ENCODE data around the gene SPART.
"Not testable (repeated sequence)": the region's sequence is repeated elsewhere in the genome, so short reads cannot be mapped to it uniquely, and the experiment has no call there.

SPART gene

GRCh38 chr13:36354842-36355623 lies 8.8 kb upstream of the SPART start:
- DNase-seq = no peak

DNA sequence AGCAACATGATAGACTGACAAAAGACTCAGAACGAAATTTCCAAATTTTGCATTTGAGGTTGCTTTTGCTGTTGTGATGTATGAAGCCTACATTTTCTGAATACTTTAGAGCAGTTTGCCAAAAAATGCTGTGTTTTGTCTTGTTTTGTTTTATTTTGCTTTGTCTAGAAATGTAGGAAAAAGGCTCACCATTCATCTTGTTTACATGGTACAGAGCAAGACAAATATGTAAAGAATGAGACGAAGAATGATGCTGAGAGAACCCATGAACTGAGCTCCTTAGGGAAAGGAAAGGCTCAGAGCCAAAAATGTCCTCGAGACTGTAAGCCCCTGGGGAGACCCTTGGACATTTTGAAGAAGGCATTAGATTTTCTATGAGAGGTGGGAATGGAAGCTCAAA lies 6.8 kb upstream of the SPART start:
- DNase-seq = no peak

GRCh38 chr13:36352350-36352749 lies 6.2 kb upstream of the SPART start:
- DNase-seq = no peak

DNA sequence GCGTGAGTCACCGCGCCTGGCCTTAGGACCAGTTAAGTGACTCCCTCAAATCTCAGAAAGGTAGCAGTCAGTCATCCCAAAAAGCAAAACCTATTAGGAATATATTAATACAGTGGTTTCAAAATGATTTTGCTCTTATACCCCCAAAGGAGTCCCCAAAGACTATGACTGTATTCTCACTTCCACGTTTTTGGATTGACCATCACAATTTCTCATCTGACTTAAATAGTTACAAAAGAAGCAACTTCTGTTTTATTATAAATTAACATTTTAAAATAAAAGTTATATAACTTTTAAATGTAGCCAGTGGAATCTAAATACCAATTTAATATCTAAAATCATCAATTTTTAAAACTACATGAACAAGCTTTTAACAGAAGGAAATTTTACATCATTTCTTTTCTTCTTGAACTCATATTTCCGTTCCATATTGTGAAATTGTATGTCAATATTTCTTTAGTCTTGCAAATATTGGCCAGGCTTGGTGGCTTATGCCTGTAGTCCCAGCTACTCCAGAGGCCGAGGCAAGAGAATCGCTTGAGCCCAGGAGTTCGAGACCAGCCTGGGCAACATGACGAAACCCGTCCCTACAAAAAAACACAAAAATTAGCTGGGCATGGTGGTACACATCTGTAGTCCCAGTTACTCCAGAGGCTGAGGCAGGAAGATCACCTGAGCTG lies 1.5 kb upstream of the SPART start:
- no peak for DNase-seq

DNA sequence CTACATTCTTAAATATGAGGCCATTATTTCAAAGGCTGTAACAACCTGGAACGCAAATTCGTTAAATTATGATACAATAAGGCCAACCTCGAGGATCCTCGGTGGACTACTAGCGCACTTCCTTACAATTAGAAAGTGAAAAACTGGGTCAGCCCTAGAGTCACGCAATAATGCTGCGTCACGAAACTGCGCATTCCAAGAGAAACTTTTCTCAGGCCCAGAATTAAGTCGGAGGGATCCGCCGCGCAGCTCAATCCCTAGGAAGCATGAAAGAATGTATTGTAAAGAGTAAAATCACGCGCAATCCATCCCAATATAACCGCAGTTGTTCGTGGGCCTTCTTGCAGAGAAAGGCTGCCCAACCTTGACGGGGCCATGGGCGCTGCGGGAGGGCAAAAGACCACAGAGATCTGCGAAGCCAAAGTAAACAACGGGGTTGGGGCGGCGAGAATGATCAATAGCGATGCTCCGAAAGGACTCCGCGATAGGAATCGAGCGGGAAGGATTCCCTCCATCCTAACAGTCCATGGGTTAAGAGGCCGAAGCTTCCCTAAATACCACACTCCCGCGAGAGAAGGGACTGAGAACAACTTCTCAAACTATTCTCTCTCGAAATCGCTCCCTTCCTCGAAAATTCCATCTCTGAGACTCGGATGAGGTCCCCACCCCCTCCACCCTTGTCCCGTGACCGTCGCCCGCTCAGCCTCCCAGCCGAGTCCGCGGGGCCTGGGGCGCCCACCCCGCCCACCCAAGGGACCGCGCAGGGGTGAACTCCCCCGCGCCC lies 564 bp downstream of the SPART start:
- DNase-seq = peak; percentile 40

- peak; percentile 4 for DNase-seq
Observed at GRCh38 chr13:36344886-36345437, 1.2 kb downstream of the SPART start.

DNA sequence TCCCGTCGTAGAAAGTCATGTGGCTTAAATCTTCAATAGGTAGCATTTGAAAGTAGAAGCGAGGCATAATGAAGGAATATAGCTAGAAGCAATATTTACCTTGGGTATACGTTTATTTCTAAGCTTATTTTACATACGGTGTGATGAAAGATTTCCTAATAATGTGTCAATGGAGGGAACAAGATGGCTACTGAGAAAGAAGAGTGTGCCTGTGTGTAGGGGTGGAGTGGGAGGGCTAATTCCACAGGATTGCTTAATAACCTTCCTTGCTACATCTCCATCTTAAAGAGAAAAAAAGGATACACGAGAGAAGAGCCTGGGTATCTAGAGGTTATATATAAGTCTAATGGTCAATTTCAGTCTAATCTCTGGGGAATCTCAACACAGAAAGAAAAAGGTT lies 2.0 kb downstream of the SPART start:
- DNase-seq = no peak

DNA sequence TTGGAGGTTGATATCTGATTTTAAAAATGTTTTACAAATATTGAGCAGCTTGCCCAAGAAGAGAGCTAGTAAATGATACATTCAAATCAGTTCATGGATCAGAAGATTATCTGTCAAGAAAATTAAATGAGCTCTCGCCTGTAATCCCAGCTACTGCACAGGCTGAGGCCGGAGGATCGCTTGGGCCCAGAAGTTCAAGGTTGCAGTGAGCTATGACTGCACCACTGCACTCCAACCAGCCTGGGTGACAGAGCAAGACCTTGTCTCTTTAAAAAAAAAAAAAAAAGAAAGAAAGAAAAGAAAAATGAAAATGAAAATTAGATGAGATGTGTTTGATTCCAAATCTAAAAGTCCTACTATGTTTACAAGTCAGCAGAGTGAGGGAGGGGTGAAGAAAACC lies 2.4 kb downstream of the SPART start:
- DNase-seq = no peak

- DNase-seq = no peak
Observed at GRCh38 chr13:36342715-36343114, 3.5 kb downstream of the SPART start.

DNA sequence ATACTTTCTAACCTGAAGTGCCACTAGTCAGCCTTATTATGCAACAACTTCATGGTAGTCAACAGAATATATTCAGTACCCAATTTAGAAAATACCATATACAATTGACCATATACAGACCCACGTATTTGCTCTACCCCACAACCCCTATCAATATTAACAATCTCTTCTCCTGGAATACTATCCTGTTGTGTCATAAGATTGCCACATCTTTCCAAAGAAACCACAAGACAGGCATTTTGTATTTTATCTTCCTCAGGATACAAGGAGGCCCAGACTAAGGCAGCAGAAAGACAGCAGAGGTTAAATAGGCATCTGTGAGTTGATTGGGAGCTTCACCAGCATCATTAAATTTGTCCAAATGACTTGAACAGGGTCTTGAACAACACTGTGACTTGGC lies 4.5 kb downstream of the SPART start:
- DNase-seq = no peak

- DNase-seq = no peak
Observed at GRCh38 chr13:36339600-36340155, 6.5 kb downstream of the SPART start.

- no peak for DNase-seq
Observed at GRCh38 chr13:36337938-36338641, 8.1 kb downstream of the SPART start.

- no peak for DNase-seq
Observed at GRCh38 chr13:36332986-36333385, 13.2 kb downstream of the SPART start.

DNA sequence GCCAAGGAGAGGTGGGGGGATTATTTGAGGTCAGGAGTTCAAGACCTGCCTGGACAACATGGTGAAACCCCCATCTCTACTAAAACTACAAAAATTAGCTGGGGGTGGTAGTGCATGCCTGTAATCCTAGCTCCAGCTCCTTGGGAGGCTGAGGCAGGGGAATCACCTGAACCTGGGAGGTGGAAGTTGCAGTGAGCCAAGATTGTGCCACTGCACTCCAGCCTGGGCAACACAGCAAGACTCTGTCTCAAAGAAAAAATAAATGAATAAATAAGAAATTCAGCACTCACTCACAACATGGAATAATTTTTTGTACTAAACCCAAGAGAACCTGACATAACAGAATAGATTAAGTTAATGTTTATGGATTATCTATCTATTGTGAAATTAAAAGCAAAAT lies 13.9 kb downstream of the SPART start:
- DNase-seq = not testable (repeated sequence)

DNA sequence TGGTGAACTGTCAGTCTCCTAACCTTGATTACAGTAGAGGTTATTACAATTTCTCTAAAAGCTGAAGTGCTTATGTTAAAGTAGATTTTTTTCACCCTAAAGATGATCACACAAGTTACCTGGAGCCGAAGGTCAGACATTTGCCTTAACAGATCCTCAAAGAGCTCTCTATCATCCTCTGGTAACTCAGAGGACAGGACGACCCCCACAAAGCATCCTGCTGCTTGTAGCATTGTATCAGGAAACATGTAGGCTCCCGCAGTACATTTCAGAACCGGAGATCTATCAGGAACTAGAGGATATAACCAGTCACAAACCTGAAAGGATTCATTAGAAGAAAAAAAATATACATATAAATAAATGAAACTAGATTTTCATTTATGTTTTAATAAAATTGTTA lies 14.9 kb downstream of the SPART start:
- no peak for DNase-seq

DNA sequence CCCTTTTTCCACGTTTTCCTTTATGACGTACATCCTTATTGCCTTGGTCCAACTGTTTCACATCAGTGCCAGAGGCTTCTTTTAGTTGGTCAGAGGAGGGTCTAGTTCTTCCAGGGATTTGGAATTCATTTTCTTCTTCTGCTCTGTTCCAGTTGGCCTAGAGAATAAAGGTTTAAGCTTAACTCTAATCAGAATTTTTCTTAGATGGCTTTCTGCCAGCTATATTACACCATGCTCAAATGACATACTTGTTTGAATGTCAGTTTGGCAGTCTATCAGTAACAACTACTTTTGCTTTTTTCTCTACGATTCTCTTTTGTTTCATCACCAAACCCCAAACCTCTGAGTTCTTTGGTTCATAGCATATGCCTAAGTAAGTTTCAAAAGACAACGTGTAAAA lies 16.8 kb downstream of the SPART start:
- DNase-seq = no peak

GRCh38 chr13:36328821-36329220 lies 17.4 kb downstream of the SPART start:
- DNase-seq = no peak

- no peak for DNase-seq
Observed at GRCh38 chr13:36325912-36326311, 20.3 kb downstream of the SPART start.

- DNase-seq = not testable (repeated sequence)
Observed at GRCh38 chr13:36324881-36325280, 21.3 kb downstream of the SPART start.

DNA sequence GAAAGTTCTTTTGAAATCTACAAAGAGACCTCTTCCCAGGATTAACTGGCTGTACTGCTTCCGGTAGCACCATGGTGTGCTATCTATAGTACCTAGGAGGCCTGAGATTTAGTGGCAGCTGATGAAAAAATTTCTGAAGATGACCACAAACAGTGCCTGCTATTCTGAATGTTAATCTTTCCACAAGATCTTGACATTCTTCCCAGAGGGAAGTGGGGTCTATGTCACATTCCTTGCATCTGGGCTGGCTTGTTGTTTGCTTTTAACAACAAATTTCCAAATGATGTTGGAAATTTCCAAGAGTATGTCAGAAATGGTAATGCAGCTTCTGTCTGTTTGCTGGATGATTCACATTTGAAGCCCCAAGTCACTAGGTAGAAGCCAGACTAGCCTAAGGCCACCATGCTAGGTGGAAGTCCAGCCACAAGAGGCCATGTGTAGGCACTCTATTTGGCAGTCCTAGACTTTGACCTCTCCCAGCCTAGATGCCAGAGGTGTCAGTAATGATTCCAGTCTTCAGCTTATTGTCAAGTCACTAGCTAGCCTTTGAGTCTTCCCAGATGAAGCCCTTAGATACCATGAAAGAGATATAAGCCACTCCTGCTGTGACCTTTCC lies 22.1 kb downstream of the SPART start:
- no peak for DNase-seq

GRCh38 chr13:36323408-36323807 lies 22.8 kb downstream of the SPART start:
- DNase-seq = no peak

- not testable (repeated sequence) for DNase-seq
Observed at GRCh38 chr13:36319793-36320192, 26.4 kb downstream of the SPART start.
